WTC11 (cell line): Measurements from ENCODE around the gene LRRN4CL. TPM values are rescaled to one million over a fixed set of nuclear protein-coding genes. Genes with fewer than 3 reads are reported as not detected.
"Not testable (repeated sequence)": the region's sequence is repeated elsewhere in the genome, so short reads cannot be mapped to it uniquely, and the experiment has no call there.

Source experiments
- ATAC-seq: fragments of 200-7000 bp; cut with Tn5 transposase; 2 replicates; pipeline ENCODE4 v1.10.0; 2021; ENCODE audit warnings: mild to moderate bottlenecking, moderate library complexity
- CTCF ChIA-PET: fragments of 300-600 bp; sonication (Branson Sonifier 250); formaldehyde crosslinking; loops from one replicate; lab custom pipeline; 2021; ENCODE audit warnings: antibody characterized with exemption; lab: Charles Lee
- POLR2A ChIA-PET: fragments of 350-600 bp; sonication (Branson Sonifier 250); formaldehyde crosslinking; loops from one replicate; lab custom pipeline; 2021; ENCODE audit warnings: antibody characterized with exemption; lab: Charles Lee
- DNase-seq: peaks from one replicate; pipeline ENCODE4 v3.0.0; 2021; ENCODE audit warnings: low spot score
- H3K27ac Mint-ChIP-seq: 2 replicates; pipeline ENCODE4 v1.8.0; 2021; ENCODE audit warnings: mixed read lengths
- H3K27me3 Mint-ChIP-seq: 2 replicates; pipeline ENCODE4 v1.8.0; 2021; ENCODE audit warnings: low read depth, mild to moderate bottlenecking, moderate library complexity, mixed read lengths
- H3K36me3 Mint-ChIP-seq: 2 replicates; pipeline ENCODE4 v1.8.0; 2021; ENCODE audit warnings: mixed read lengths
- H3K4me1 Mint-ChIP-seq: 2 replicates; pipeline ENCODE4 v1.8.0; 2022; ENCODE audit warnings: mixed read lengths
- H3K4me3 Mint-ChIP-seq: 2 replicates; pipeline ENCODE4 v1.8.0; 2021; ENCODE audit warnings: mild to moderate bottlenecking, moderate library complexity, mixed read lengths
- H3K9me3 Mint-ChIP-seq: 2 replicates; pipeline ENCODE4 v1.8.0; 2021; ENCODE audit warnings: mixed read lengths
- AR ChIP-seq: fragments of 250-450 bp; sonication (Bioruptor Pico); IDR thresholded peaks from 2 replicates; pipeline ENCODE4 v1.9.0; 2021; ENCODE audit warnings: mild to moderate bottlenecking
- CREB1 ChIP-seq: sonication (generic); formaldehyde crosslinking; IDR thresholded peaks from 2 replicates; pipeline ENCODE4 v1.8.0; 2023; ENCODE audit warnings: mild to moderate bottlenecking, missing genetic modification reagents
- E2F1 ChIP-seq: sonication (generic); formaldehyde crosslinking; IDR thresholded peaks from 2 replicates; pipeline ENCODE4 v1.8.0; 2022; ENCODE audit warnings: mild to moderate bottlenecking, missing genetic modification reagents
- FOXJ3 ChIP-seq: sonication (generic); formaldehyde crosslinking; IDR thresholded peaks from 2 replicates; pipeline ENCODE4 v1.9.0; 2021; ENCODE audit warnings: missing genetic modification reagents, mild to moderate bottlenecking, borderline replicate concordance
- GABPB1 ChIP-seq: sonication (generic); formaldehyde crosslinking; IDR thresholded peaks from 2 replicates; pipeline ENCODE4 v1.8.1; 2023; ENCODE audit warnings: mild to moderate bottlenecking, missing genetic modification reagents
- GTF2I ChIP-seq: fragments of 250-450 bp; sonication (Bioruptor Pico); conservative IDR thresholded peaks from 2 replicates; pipeline ENCODE4 v1.4.0; 2021; ENCODE audit warnings: mild to moderate bottlenecking
- KAT7 ChIP-seq: sonication (generic); formaldehyde crosslinking; IDR thresholded peaks from 2 replicates; pipeline ENCODE4 v1.8.1; 2023; ENCODE audit warnings: missing genetic modification reagents, mild to moderate bottlenecking, borderline replicate concordance
- NFE2L1 ChIP-seq: sonication (generic); formaldehyde crosslinking; IDR thresholded peaks from 2 replicates; pipeline ENCODE4 v1.8.1; 2023; ENCODE audit warnings: missing genetic modification reagents
- NR2C2 ChIP-seq: sonication (generic); formaldehyde crosslinking; IDR thresholded peaks from 2 replicates; pipeline ENCODE4 v1.8.0; 2022; ENCODE audit warnings: mild to moderate bottlenecking, missing genetic modification reagents
- OVOL2 ChIP-seq: fragments of 250-450 bp; sonication (Bioruptor Pico); IDR thresholded peaks from 2 replicates; pipeline ENCODE4 v1.9.0; 2021; ENCODE audit warnings: mild to moderate bottlenecking, borderline replicate concordance
- PRRX2 ChIP-seq: fragments of 250-450 bp; sonication (Bioruptor Pico); IDR thresholded peaks from 2 replicates; pipeline ENCODE4 v1.8.0; 2021; ENCODE audit warnings: mild to moderate bottlenecking
- RORB ChIP-seq: fragments of 250-450 bp; sonication (Bioruptor Pico); IDR thresholded peaks from 2 replicates; pipeline ENCODE4 v1.9.0; 2021; ENCODE audit warnings: mild to moderate bottlenecking
- TEAD1 ChIP-seq: sonication (generic); formaldehyde crosslinking; IDR thresholded peaks from 2 replicates; pipeline ENCODE4 v1.8.0; 2022; ENCODE audit warnings: mild to moderate bottlenecking, missing genetic modification reagents
- ZMAT4 ChIP-seq: fragments of 250-450 bp; sonication (Bioruptor Pico); IDR thresholded peaks from 2 replicates; pipeline ENCODE4 v1.9.0; 2021; ENCODE audit warnings: mild to moderate bottlenecking
- ZNF121 ChIP-seq: sonication (generic); formaldehyde crosslinking; IDR thresholded peaks from 2 replicates; pipeline ENCODE4 v1.8.0; 2023; ENCODE audit warnings: missing genetic modification reagents
- ZNF263 ChIP-seq: sonication (generic); formaldehyde crosslinking; IDR thresholded peaks from 2 replicates; pipeline ENCODE4 v1.8.1; 2022; ENCODE audit warnings: low read depth, mild to moderate bottlenecking, moderate library complexity, missing genetic modification reagents
- ZNF671 ChIP-seq: fragments of 250-450 bp; sonication (Bioruptor Pico); IDR thresholded peaks from 2 replicates; pipeline ENCODE4 v1.8.0; 2021; ENCODE audit warnings: mild to moderate bottlenecking
- ZSCAN18 ChIP-seq: fragments of 250-450 bp; sonication (Bioruptor Pico); IDR thresholded peaks from 2 replicates; pipeline ENCODE4 v2.1.2; 2022; ENCODE audit warnings: mild to moderate bottlenecking, moderate library complexity
- total RNA-seq: library from RNA; stranded (reverse); gene quantifications from 3 replicates; pipeline ENCODE4 v1.2.3, GENCODE V29; 2021

Gene LRRN4CL
- total RNA-seq, 1 experiment from 2014 or later, result 0.39 TPM

GRCh38 chr11:62678433-62678769 is 10.9 kb downstream of the LRRN4CL start:
- ATAC-seq (peak; percentile 7; the same call in 1 of the 2 replicates), DNase-seq (no peak)
- H3K4me3 Mint-ChIP-seq, result peak overlapping the region; percentile 87
- H3K9me3 Mint-ChIP-seq, result no peaks in the 10 kb centered on the region
- peaks cover 31% of the 10 kb centered on the region for H3K36me3 Mint-ChIP-seq
- 0 out of 2 replicates have a peak, but pooled peaks have one; percentile 9 for TF ChIP-seq KAT7 (CRISPR knock-in tag)
- no peak for TF ChIP-seq ZNF263 (CRISPR knock-in tag)
- no peak for TF ChIP-seq E2F1 (CRISPR knock-in tag)
- TF ChIP-seq ZMAT4 (CRISPR knock-in tag), result no peak
- POLR2A ChIA-PET, result interaction anchor here (1.3 kb wide), 1 partner anchor 11 kb away, joined by 6 read pairs; no protein-coding TSS in a partner anchor
- CTCF ChIA-PET, result interaction anchor here (3.6 kb wide), 1 partner anchor 11 kb away, joined by 21 read pairs; the partner anchor contains the start of gene LRRN4CL
- peak overlapping the region; percentile 90 for H3K27ac Mint-ChIP-seq
- no peaks in the 10 kb centered on the region for H3K27me3 Mint-ChIP-seq
- H3K4me1 Mint-ChIP-seq, result peaks cover 20% of the 10 kb centered on the region

GRCh38 chr11:62677714-62678113 is 11.6 kb downstream of the LRRN4CL start:
- ChIA-PET CTCF (interaction anchor here (0.9 to 1.7 kb wide), 4 partner anchors 13 to 253 kb away, joined by 3 to 10 read pairs (median 6); partner anchors contain the start of genes C11orf98 and CSKMT), POLR2A (interaction anchor here (1.0 to 1.8 kb wide), 2 partner anchors 13 to 56 kb away, joined by 3 to 8 read pairs; partner anchors contain the start of genes B3GAT3, C11orf98 and CSKMT)
- H3K9me3 Mint-ChIP-seq, result no peaks in the 10 kb centered on the region
- H3K4me1 Mint-ChIP-seq, result peaks cover 24% of the 10 kb centered on the region
- peaks cover 36% of the 10 kb centered on the region for H3K36me3 Mint-ChIP-seq
- peak overlapping the region; percentile 87 for H3K4me3 Mint-ChIP-seq
- DNase-seq (no peak), ATAC-seq (no peak)
- peak overlapping the region; percentile 90 for H3K27ac Mint-ChIP-seq
- TF ChIP-seq GABPB1 (CRISPR knock-in tag), result no peak
- TF ChIP-seq PRRX2 (CRISPR knock-in tag), result no peak
- TF ChIP-seq RORB (CRISPR knock-in tag), result no peak
- TF ChIP-seq ZNF671 (CRISPR knock-in tag), result no peak
- no peak for TF ChIP-seq NR2C2 (CRISPR knock-in tag)
- no peak for TF ChIP-seq NFE2L1 (CRISPR knock-in tag)
- TF ChIP-seq TEAD1 (CRISPR knock-in tag), result no peak
- no peak for TF ChIP-seq OVOL2 (CRISPR knock-in tag)
- H3K27me3 Mint-ChIP-seq, result no peaks in the 10 kb centered on the region

- Mint-ChIP-seq H3K36me3 (peaks cover 37% of the 10 kb centered on the region), H3K27me3 (no peaks in the 10 kb centered on the region), H3K4me1 (peaks cover 29% of the 10 kb centered on the region), H3K4me3 (peak overlapping the region; percentile 87), H3K27ac (peak overlapping the region; percentile 48; the same call in 1 of the 2 replicates), H3K9me3 (no peaks in the 10 kb centered on the region)
- CTCF ChIA-PET, result interaction anchor here (0.9 to 1.7 kb wide), 9 partner anchors 12 to 252 kb away, joined by 3 to 10 read pairs (median 5); partner anchors contain the start of genes BSCL2, C11orf98, CSKMT and GNG3
- ATAC-seq, result no peak
- POLR2A ChIA-PET, result interaction anchor here (1.0 to 1.8 kb wide), 2 partner anchors 12 to 56 kb away, joined by 3 to 8 read pairs; partner anchors contain the start of genes B3GAT3, C11orf98 and CSKMT
- TF ChIP-seq ZMAT4 (CRISPR knock-in tag), result no peak
- TF ChIP-seq ZSCAN18 (CRISPR knock-in tag), result no peak
- TF ChIP-seq CREB1 (CRISPR knock-in tag), result no peak
- no peak for TF ChIP-seq ZNF121 (CRISPR knock-in tag)
- DNase-seq, result no peak
Observed at GRCh38 chr11:62677156-62677555, 12.2 kb downstream of the LRRN4CL start.

GRCh38 chr11:62676698-62677097 is 12.6 kb downstream of the LRRN4CL start:
- no peak for ATAC-seq
- Mint-ChIP-seq H3K27me3 (no peaks in the 10 kb centered on the region), H3K27ac (peak overlapping the region; percentile 48; the same call in 1 of the 2 replicates), H3K4me3 (peak overlapping the region; percentile 87), H3K36me3 (peaks cover 38% of the 10 kb centered on the region), H3K4me1 (peaks cover 29% of the 10 kb centered on the region), H3K9me3 (no peaks in the 10 kb centered on the region)
- peak; percentile 31 for DNase-seq
- POLR2A ChIA-PET, result interaction anchor here (0.5 to 1.8 kb wide), 4 partner anchors 9 to 55 kb away, joined by 3 to 8 read pairs (median 4); partner anchors contain the start of genes B3GAT3, C11orf98 and CSKMT
- TF ChIP-seq AR (no peak), GTF2I (no peak), FOXJ3 (CRISPR knock-in tag) (no peak)
- CTCF ChIA-PET, result interaction anchor here (0.9 to 1.7 kb wide), 9 partner anchors 12 to 252 kb away, joined by 3 to 10 read pairs (median 5); partner anchors contain the start of genes BSCL2, C11orf98, CSKMT and GNG3

GRCh38 chr11:62675415-62675814 is 13.9 kb downstream of the LRRN4CL start:
- H3K27ac Mint-ChIP-seq, H3K9me3 Mint-ChIP-seq, H3K4me3 Mint-ChIP-seq, ATAC-seq, H3K27me3 Mint-ChIP-seq, DNase-seq: not testable (repeated sequence)
- CTCF ChIA-PET, result interaction anchor here (0.6 to 1.0 kb wide), 2 partner anchors 22 to 94 kb away, joined by 3 to 5 read pairs; partner anchors contain the start of gene INTS5
- peaks cover 38% of the 10 kb centered on the region for H3K36me3 Mint-ChIP-seq
- POLR2A ChIA-PET, result interaction anchor here (1.3 to 3.5 kb wide), 2 partner anchors 8 to 10 kb away, joined by 4 to 10 read pairs; partner anchors contain the start of genes C11orf98 and CSKMT
- peaks cover 26% of the 10 kb centered on the region for H3K4me1 Mint-ChIP-seq
